SU-DHL-6 (cell line): Measurements from ENCODE around the gene GALNT9.

Source experiments
- EZH2phosphoT487 ChIP-seq: fragments of 200-600 bp; sonication (generic), shearing (Covaris generic); conservative IDR thresholded peaks from 2 replicates; pipeline ENCODE4 v1.6.1; 2018; ENCODE audit warnings: mild to moderate bottlenecking, antibody characterized with exemption, low read length, moderate library complexity, mixed read lengths
- TF ChIP-seq, protein P1 (sequence below): fragments of 200-600 bp; sonication (generic); IDR thresholded peaks from one replicate; pipeline ENCODE4 v1.5.1; 2017; ENCODE audit warnings: antibody characterized with exemption, mild to moderate bottlenecking, low read length, moderate library complexity; ENCODE audit not compliant: insufficient read depth, poor library complexity, severe bottlenecking

GRCh38 chr12:132165584-132165983 lies 163.8 kb downstream of the GALNT9 start:
- TF ChIP-seq, protein P1, sequence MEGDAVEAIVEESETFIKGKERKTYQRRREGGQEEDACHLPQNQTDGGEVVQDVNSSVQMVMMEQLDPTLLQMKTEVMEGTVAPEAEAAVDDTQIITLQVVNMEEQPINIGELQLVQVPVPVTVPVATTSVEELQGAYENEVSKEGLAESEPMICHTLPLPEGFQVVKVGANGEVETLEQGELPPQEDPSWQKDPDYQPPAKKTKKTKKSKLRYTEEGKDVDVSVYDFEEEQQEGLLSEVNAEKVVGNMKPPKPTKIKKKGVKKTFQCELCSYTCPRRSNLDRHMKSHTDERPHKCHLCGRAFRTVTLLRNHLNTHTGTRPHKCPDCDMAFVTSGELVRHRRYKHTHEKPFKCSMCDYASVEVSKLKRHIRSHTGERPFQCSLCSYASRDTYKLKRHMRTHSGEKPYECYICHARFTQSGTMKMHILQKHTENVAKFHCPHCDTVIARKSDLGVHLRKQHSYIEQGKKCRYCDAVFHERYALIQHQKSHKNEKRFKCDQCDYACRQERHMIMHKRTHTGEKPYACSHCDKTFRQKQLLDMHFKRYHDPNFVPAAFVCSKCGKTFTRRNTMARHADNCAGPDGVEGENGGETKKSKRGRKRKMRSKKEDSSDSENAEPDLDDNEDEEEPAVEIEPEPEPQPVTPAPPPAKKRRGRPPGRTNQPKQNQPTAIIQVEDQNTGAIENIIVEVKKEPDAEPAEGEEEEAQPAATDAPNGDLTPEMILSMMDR: no peak
- no peak for TF ChIP-seq EZH2phosphoT487
